Breast epithelium (tissue), 4 donors: Measurements from ENCODE around the gene TRIM47. TPM values are rescaled to one million over a fixed set of nuclear protein-coding genes. Genes with fewer than 3 reads are reported as not detected.
A peak's percentile ranks its signal among the peaks of the same experiment; 100 is the strongest.

Experiments
- DNase-seq, 2 donors: peaks; one replicate each; pipeline ENCODE4 v3.0.0-alpha.2; 2019; ENCODE audit warnings: low spot score in 2 of 2
- H3K27ac ChIP-seq, 2 donors: fragments of 200-600 bp; sonication (generic) in 1 of 2; one replicate each; pipeline ENCODE4 v1.5.1; 2016 to 2019; ENCODE audit warnings: mild to moderate bottlenecking in 1 of 2
- H3K27me3 ChIP-seq, 2 donors: fragments of 200-600 bp; sonication (generic) in 1 of 2; one replicate each; pipeline versions ENCODE4 v1.5.1 to v1.6.0; 2017 to 2019; ENCODE audit warnings: control low read depth in 1 of 2, mild to moderate bottlenecking in 1 of 2
- H3K36me3 ChIP-seq: fragments of 200-600 bp; one replicate; pipeline ENCODE4 v1.5.1; 2019
- H3K4me1 ChIP-seq, 2 donors: fragments of 200-600 bp; sonication (generic); one replicate each; pipeline ENCODE4 v1.5.1; 2016 to 2019; ENCODE audit warnings: control low read depth in 1 of 2
- H3K4me3 ChIP-seq, 3 donors: fragments of 200-600 bp; sonication (generic); 1 replicate in 2 of 3; 2 replicates in 1 of 3; pipeline ENCODE4 v1.5.1; 2016 to 2019; ENCODE audit warnings: mild to moderate bottlenecking in 3 of 3, moderate library complexity in 2 of 3
- H3K9me3 ChIP-seq, 2 donors: fragments of 200-600 bp; sonication (generic) in 1 of 2; one replicate each; pipeline ENCODE4 v1.5.1; 2016 to 2019; ENCODE audit warnings: control low read depth in 1 of 2
- POLR2A ChIP-seq: fragments of 450-650 bp; IDR thresholded peaks from one replicate; pipeline ENCODE4 v1.6.1; 2016; ENCODE audit warnings: antibody characterized with exemption, mild to moderate bottlenecking, moderate library complexity
- POLR2AphosphoS5 ChIP-seq, 3 donors: sonication (generic); formaldehyde crosslinking; IDR thresholded peaks; one replicate each; pipeline ENCODE4 v1.6.1; 2017; ENCODE audit warnings: antibody characterized with exemption in 3 of 3
- intact Hi-C: fragments of 100-400 bp; cut with DNase I; formaldehyde crosslinking; loops from one replicate; pipeline ENCODE4 v1.15.1; 2023; ENCODE audit warnings: low total_unique reads
- total RNA-seq, 3 donors: library from RNA; depleted of rRNA; stranded (reverse); fragments of >200 nt; gene quantifications; one replicate each; pipeline ENCODE4 v1.1.0, GENCODE V29; 2016
- TF ChIP-seq, protein P1 (sequence below), 3 donors: fragments of 450-650 bp; IDR thresholded peaks; one replicate each; pipeline ENCODE4 v1.5.1; 2016 to 2017; ENCODE audit warnings: antibody characterized with exemption in 3 of 3, mild to moderate bottlenecking in 3 of 3, moderate library complexity in 3 of 3

The TRIM47 gene
- total RNA-seq, 3 donors from 2014 or later: 15.4 to 26.1 (median 23.3) TPM

DNA sequence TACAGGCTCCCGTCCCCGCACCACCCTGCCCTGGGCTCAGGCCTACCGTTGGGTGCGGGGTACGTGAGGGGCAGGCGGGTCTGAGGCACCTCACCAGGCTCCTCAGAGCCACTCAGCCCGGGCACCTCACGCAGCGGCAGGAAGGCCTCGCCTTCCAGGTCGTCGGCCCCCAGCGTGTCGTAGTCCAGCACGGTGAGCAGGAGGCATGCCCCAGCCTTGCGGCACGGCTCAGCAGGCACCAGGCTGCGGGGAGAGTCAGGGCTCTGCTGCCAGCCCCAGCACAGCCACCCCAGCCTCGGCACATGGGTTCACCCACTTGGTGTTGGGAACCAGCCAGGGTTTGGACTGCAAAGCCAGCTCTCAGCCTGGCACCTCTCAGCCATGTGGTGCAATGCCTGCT lies 49.6 kb downstream of the TRIM47 start:
- intact Hi-C loops: no loop called here
- no peaks in the 10 kb centered on the region for H3K27me3 ChIP-seq
- TF ChIP-seq POLR2A (no peak), POLR2AphosphoS5 (IDR thresholded peaks at IDR 0.05) (no peak)
- TF ChIP-seq, protein P1, sequence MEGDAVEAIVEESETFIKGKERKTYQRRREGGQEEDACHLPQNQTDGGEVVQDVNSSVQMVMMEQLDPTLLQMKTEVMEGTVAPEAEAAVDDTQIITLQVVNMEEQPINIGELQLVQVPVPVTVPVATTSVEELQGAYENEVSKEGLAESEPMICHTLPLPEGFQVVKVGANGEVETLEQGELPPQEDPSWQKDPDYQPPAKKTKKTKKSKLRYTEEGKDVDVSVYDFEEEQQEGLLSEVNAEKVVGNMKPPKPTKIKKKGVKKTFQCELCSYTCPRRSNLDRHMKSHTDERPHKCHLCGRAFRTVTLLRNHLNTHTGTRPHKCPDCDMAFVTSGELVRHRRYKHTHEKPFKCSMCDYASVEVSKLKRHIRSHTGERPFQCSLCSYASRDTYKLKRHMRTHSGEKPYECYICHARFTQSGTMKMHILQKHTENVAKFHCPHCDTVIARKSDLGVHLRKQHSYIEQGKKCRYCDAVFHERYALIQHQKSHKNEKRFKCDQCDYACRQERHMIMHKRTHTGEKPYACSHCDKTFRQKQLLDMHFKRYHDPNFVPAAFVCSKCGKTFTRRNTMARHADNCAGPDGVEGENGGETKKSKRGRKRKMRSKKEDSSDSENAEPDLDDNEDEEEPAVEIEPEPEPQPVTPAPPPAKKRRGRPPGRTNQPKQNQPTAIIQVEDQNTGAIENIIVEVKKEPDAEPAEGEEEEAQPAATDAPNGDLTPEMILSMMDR (IDR thresholded peaks at IDR 0.05): no peak
- H3K4me3 ChIP-seq: no peak overlapping the region
- no peak for DNase-seq
- H3K27ac ChIP-seq: peak overlapping the region; percentile 84 to 86
- no peaks in the 10 kb centered on the region for H3K9me3 ChIP-seq
- peaks cover 3 to 27% of the 10 kb centered on the region in 2 donors for H3K4me1 ChIP-seq
- H3K36me3 ChIP-seq: no peaks in the 10 kb centered on the region

DNA sequence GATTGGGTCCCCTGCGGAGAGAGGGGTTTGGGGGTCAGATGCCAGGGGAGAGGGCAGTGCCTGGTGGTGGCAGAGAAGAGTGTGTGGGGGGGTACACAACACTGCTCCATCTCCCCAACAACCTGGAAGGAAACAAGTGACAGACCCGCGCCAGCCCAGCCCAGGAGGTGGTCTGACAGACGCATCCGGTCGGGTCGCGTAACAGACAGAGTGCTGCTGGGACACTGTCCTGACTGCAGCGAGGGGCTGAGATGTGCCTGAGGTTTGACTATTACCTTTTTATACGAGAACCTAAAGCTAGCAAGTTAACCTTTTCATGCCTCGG lies 50.3 kb downstream of the TRIM47 start:
- DNase-seq: no peak
- H3K4me3 ChIP-seq: peak overlapping the region; percentile 24 to 57 (median 24)
- H3K27me3 ChIP-seq: no peaks in the 10 kb centered on the region
- peaks cover 3 to 33% of the 10 kb centered on the region in 2 donors for H3K4me1 ChIP-seq
- H3K9me3 ChIP-seq: no peaks in the 10 kb centered on the region
- H3K27ac ChIP-seq: peak overlapping the region; percentile 84 to 86
- H3K36me3 ChIP-seq: no peaks in the 10 kb centered on the region
- no peak for TF ChIP-seq POLR2AphosphoS5 (IDR thresholded peaks at IDR 0.05)
- TF ChIP-seq, protein P1 (IDR thresholded peaks at IDR 0.05): no peak
- no peak for TF ChIP-seq POLR2A
- intact Hi-C loops: no loop called here

DNA sequence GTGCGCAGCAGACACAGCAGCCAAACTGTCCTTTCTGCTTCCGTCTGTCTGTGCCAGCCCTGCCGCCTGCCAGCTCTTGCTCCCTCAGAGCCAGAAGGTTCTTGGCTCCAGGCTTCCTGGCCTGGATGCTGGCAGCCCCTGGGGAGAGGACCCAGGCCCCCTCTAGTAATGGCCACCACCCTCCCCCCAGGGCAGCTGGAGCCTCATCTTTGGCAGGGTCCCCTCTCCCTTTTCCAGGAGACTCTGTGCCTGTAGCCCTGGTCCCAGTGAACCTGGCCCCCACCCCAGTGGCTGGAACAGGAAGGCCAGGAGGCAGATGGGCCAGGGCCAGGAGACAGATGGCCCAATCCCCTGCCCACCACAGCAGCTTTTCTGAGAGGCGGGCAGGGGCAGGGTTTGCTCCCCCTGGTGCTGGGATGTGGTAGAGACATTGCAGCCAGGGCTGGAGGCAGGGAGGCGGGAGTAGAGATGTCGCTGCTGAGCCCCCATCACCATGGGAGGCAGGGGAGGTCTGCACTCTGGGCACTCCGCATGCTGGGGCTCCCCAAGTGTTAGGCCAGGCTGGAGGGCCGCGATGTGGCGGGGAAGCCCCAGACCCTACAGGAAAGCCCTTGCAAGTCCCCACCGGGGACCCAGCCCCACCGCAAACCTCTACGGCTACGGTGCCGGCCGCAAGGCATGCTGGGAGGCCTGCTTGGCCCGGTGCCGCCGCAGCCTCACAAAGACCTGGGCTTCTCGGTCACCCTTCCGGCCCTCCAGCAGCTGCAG lies 50.9 kb downstream of the TRIM47 start:
- no peak for TF ChIP-seq POLR2A
- TF ChIP-seq, protein P1 (IDR thresholded peaks at IDR 0.05): peak; percentile 66 to 86 (median 66)
- TF ChIP-seq POLR2AphosphoS5 (IDR thresholded peaks at IDR 0.05): peak; percentile 41 to 62 (median 46)
- Histone ChIP-seq H3K4me3 (peak overlapping the region; percentile 24 to 57 (median 24)), H3K4me1 (peaks cover 3 to 38% of the 10 kb centered on the region in 2 donors), H3K36me3 (no peaks in the 10 kb centered on the region), H3K27ac (peak overlapping the region; percentile 84 to 86), H3K27me3 (no peaks in the 10 kb centered on the region), H3K9me3 (no peaks in the 10 kb centered on the region)
- peak in 1 of 2 donors; percentile 76 for DNase-seq
- intact Hi-C loops: no loop called here

DNA sequence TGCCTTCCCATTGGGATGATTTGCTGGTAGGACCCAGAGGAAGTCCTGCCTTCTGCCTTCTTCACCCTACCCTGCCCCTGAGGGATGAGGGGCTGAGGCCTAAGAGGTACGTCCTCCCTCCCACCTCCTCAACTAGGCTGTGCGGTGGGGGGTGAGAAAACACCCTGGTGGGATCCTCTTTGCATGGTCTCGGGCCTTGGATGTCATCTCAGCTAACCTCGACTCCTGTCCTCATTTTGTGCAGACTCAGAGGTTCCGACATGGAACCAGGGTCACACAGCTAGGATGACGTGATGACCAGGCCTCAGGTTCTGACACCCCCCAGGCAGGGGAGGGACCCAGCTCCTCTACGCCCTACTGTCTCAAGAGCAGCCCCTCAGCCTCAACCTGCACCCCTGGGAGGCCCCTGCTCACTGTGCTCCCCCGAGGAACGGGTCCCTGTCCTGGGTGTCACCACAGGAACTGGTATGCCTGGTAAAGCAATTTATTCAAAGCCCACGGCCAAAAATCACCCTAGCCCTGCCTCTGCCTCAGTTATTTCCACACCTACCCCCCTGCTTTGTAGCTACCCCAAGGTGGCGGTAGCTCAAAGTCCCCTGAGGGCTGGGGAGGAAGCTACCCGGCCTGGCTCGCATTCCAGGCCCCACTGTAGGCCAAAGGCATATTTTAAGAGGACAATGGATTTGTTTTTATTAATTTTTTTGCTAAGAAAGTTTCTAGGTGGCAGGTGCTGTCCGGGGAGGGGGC lies 51.6 kb downstream of the TRIM47 start:
- no peak for DNase-seq
- H3K27me3 ChIP-seq: no peaks in the 10 kb centered on the region
- H3K9me3 ChIP-seq: no peaks in the 10 kb centered on the region
- H3K4me1 ChIP-seq: peaks cover 7 to 43% of the 10 kb centered on the region in 2 donors
- intact Hi-C loops: no loop called here
- no peaks in the 10 kb centered on the region for H3K36me3 ChIP-seq
- H3K4me3 ChIP-seq: no peak overlapping the region
- TF ChIP-seq POLR2AphosphoS5 (IDR thresholded peaks at IDR 0.05): no peak
- TF ChIP-seq, protein P1 (IDR thresholded peaks at IDR 0.05): no peak
- TF ChIP-seq POLR2A: no peak
- peak overlapping the region; percentile 84 to 86 for H3K27ac ChIP-seq
